K562 (cell line): ENCODE measurements around the gene AAMDC. TPM values are rescaled to one million over a fixed set of nuclear protein-coding genes. Genes with fewer than 3 reads are reported as not detected.
A peak's percentile ranks its signal among the peaks of the same experiment; 100 is the strongest.

ENCODE experiments used
- ATAC-seq: fragments of 200-7000 bp; cut with Tn5 transposase; 3 replicates; pipeline ENCODE4 v1.9.1; 2020; ENCODE audit warnings: moderate library complexity
- BruUV-seq: library from RNA; stranded (reverse); fragments of 400-500 nt; replicated peaks from 2 replicates; lab custom pipeline; 2021; lab: Mats Ljungman, UMichigan
- CTCF ChIA-PET: fragments of 300-600 bp; formaldehyde crosslinking; extraction: SDS; loops from one replicate; lab custom pipeline; 2021; ENCODE audit warnings: low intra/inter-chr PET ratio; lab: Yijun Ruan, JAX
- POLR2A ChIA-PET: fragments of 300-600, 350-650 bp; sonication (Branson Sonifier 250); formaldehyde crosslinking; extraction: SDS; loops from one replicate; lab custom pipeline; 2021; ENCODE audit warnings: antibody characterized with exemption, inconsistent platforms; lab: Yijun Ruan, JAX
- DNase-seq, 4 experiments: peaks; one replicate each; pipeline versions ENCODE4 v3.0.0 to v3.0.0-alpha.2; 2011 to 2018; ENCODE audit warnings: low spot score in 3 of 4, mixed read lengths in 3 of 4; ENCODE audit errors: extremely low read depth in 1 of 4
- FAIRE-seq: peaks from 2 replicates; lab custom pipeline; 2011; peaks lifted over from hg19 to GRCh38; lab: Jason Lieb, UNC
- H2AFZ ChIP-seq: 2 replicates; pipeline ENCODE4 v1.6.0; 2011; ENCODE audit warnings: low read depth, low read length, control low read depth, inconsistent platforms
- H3K27ac ChIP-seq: fragments of 200-600 bp; 3 replicates; pipeline ENCODE4 v1.8.0; 2011; ENCODE audit warnings: low read depth, mild to moderate bottlenecking, control low read depth, inconsistent platforms, low read length, moderate library complexity, mixed read lengths; ENCODE audit errors: extremely low read depth
- H3K27me3 ChIP-seq, 2 experiments: fragments of 300-600 bp in 1 of 2; 2 replicates in 1 of 2; 3 replicates in 1 of 2; pipeline versions ENCODE4 v1.6.0 to v1.8.0; 2011; ENCODE audit warnings: inconsistent platforms in 2 of 2, low read length in 2 of 2, mild to moderate bottlenecking in 1 of 2, mixed read lengths in 1 of 2, moderate library complexity in 1 of 2; ENCODE audit not compliant: control insufficient read depth in 2 of 2, insufficient read depth in 2 of 2
- H3K36me3 ChIP-seq: fragments of 300-600 bp; 3 replicates; pipeline ENCODE4 v1.8.0; 2011; ENCODE audit warnings: mild to moderate bottlenecking, low read length, inconsistent platforms; ENCODE audit not compliant: control insufficient read depth, insufficient read depth
- H3K4me1 ChIP-seq, 2 experiments: fragments of 200-600 bp in 1 of 2; replicated peaks in 1 of 2; 2 replicates in 1 of 2; 3 replicates in 1 of 2; pipeline versions ENCODE4 v1.5.1 to v1.8.0; 2011; ENCODE audit warnings: inconsistent platforms in 2 of 2, low read length in 2 of 2, mild to moderate bottlenecking in 1 of 2, mixed read lengths in 1 of 2, moderate library complexity in 1 of 2; ENCODE audit not compliant: control insufficient read depth in 2 of 2, insufficient read depth in 2 of 2
- H3K4me2 ChIP-seq: 2 replicates; pipeline ENCODE4 v1.6.1; 2011; ENCODE audit warnings: low read length, control low read depth, inconsistent platforms, mixed read lengths; ENCODE audit not compliant: insufficient read depth
- H3K4me3 ChIP-seq: fragments of 200-600 bp; sonication (generic), shearing (Covaris generic); 2 replicates; pipeline ENCODE4 v1.5.1; 2016; ENCODE audit warnings: control low read depth, inconsistent platforms
- H3K79me2 ChIP-seq: fragments of 200-600 bp; 3 replicates; pipeline ENCODE4 v1.8.0; 2011; ENCODE audit warnings: low read length, inconsistent platforms; ENCODE audit not compliant: control insufficient read depth, insufficient read depth
- H3K9ac ChIP-seq, 2 experiments: 2 replicates each; pipeline versions ENCODE4 v1.6.0 to v1.6.1; 2011; ENCODE audit warnings: low read depth in 2 of 2, low read length in 2 of 2, control low read depth in 1 of 2, inconsistent platforms in 1 of 2, mild to moderate bottlenecking in 1 of 2, mixed read lengths in 1 of 2; ENCODE audit not compliant: insufficient read depth in 1 of 2
- H3K9me1 ChIP-seq: one replicate; pipeline ENCODE4 v1.6.0; 2011; ENCODE audit warnings: inconsistent platforms, mild to moderate bottlenecking, low read length, moderate library complexity; ENCODE audit not compliant: control insufficient read depth, insufficient read depth
- H3K9me3 ChIP-seq: replicated peaks from 2 replicates; pipeline ENCODE4 v1.5.1; 2011; ENCODE audit warnings: low read depth, low read length, inconsistent platforms; ENCODE audit not compliant: control insufficient read depth, insufficient read depth
- H4K20me1 ChIP-seq: replicated peaks from 2 replicates; pipeline ENCODE4 v1.6.1; 2011; ENCODE audit warnings: low read length, inconsistent platforms, mixed read lengths; ENCODE audit not compliant: control insufficient read depth, insufficient read depth
- ATF7 ChIP-seq: fragments of 450-650 bp; IDR thresholded peaks from 2 replicates; pipeline ENCODE4 v1.7.1; 2014; ENCODE audit warnings: mild to moderate bottlenecking, moderate library complexity
- CBX5 ChIP-seq: IDR thresholded peaks from 2 replicates; pipeline ENCODE4 v1.6.1; 2014; ENCODE audit warnings: low read depth, borderline replicate concordance
- CREB3L1 ChIP-seq: fragments of 450-650 bp; IDR thresholded peaks from 2 replicates; pipeline ENCODE4 v1.6.1; 2014; ENCODE audit warnings: low read depth, mild to moderate bottlenecking, moderate library complexity, borderline replicate concordance
- JUND ChIP-seq, 2 experiments: IDR thresholded peaks; 2 replicates in 1 of 2; 3 replicates in 1 of 2; pipeline ENCODE4 v1.6.1; 2011; ENCODE audit warnings: borderline replicate concordance in 2 of 2, low read depth in 2 of 2, low read length in 2 of 2, improper control_type of control experiment in 1 of 2, missing biosample characterization in 1 of 2, missing genetic modification characterization in 1 of 2, missing genetic modification reagents in 1 of 2
- L3MBTL2 ChIP-seq: fragments of 450-650 bp; IDR thresholded peaks from 2 replicates; pipeline ENCODE4 v1.6.1; 2016; ENCODE audit warnings: mild to moderate bottlenecking, moderate library complexity
- LEF1 ChIP-seq: fragments of 450-650 bp; IDR thresholded peaks from 2 replicates; pipeline ENCODE4 v1.6.1; 2016; ENCODE audit warnings: mild to moderate bottlenecking
- MBD2 ChIP-seq: sonication (generic); IDR thresholded peaks from 2 replicates; pipeline ENCODE4 v1.6.1; 2016; ENCODE audit warnings: low read depth, borderline replicate concordance
- MEIS2 ChIP-seq: fragments of 450-650 bp; IDR thresholded peaks from 2 replicates; pipeline ENCODE4 v1.6.1; 2014; ENCODE audit warnings: mild to moderate bottlenecking; ENCODE audit not compliant: partially characterized antibody
- PBX2 ChIP-seq, 2 experiments: IDR thresholded peaks in 1 of 2; conservative IDR thresholded peaks in 1 of 2; 2 replicates each; pipeline ENCODE4 v1.6.1; 2016; ENCODE audit warnings: low read depth in 2 of 2, mild to moderate bottlenecking in 1 of 2, missing compliant biosample characterization in 1 of 2, missing genetic modification characterization in 1 of 2, moderate library complexity in 1 of 2
- PKNOX1 ChIP-seq: fragments of 450-650 bp; IDR thresholded peaks from 2 replicates; pipeline ENCODE4 v1.6.1; 2016
- RAD51 ChIP-seq: fragments of 450-650 bp; IDR thresholded peaks from 2 replicates; pipeline ENCODE4 v1.7.1; 2016; ENCODE audit warnings: low read depth, mild to moderate bottlenecking, borderline replicate concordance
- SOX6 ChIP-seq: fragments of 450-650 bp; IDR thresholded peaks from 2 replicates; pipeline ENCODE4 v1.6.1; 2014; ENCODE audit warnings: mild to moderate bottlenecking
- USF2 ChIP-seq: sonication (generic); formaldehyde crosslinking; IDR thresholded peaks from 2 replicates; pipeline ENCODE4 v1.5.0; 2020; ENCODE audit warnings: missing genetic modification reagents
- ZNF197 ChIP-seq: fragments of 200-800 bp; sonication (Bioruptor generic); IDR thresholded peaks from 2 replicates; pipeline ENCODE4 v1.6.1; 2016; ENCODE audit warnings: low read depth, missing genetic modification characterization, missing compliant biosample characterization
- ZNF764 ChIP-seq: fragments of 250-450 bp; sonication (Bioruptor Pico); IDR thresholded peaks from 2 replicates; pipeline ENCODE4 v1.4.0; 2020; ENCODE audit warnings: low read depth, mild to moderate bottlenecking, moderate library complexity
- WGBS: fragments of 100-300 bp; shearing (Covaris generic); methylation state at CpG from one replicate; pipeline ENCODE4 v1.1.6; 2016; ENCODE audit warnings: low coverage, mixed read lengths; ENCODE audit not compliant: insufficient coverage; ENCODE audit errors: missing lambda C conversion rate; 5-methylcytosine and 5-hydroxymethylcytosine counted together
- in situ Hi-C: fragments of 300-500 bp; cut with MboI; formaldehyde crosslinking; loops from 4 replicates; pipeline ENCODE4 v1.15.0; 2018; ENCODE audit warnings: inconsistent platforms, mixed read lengths
- intact Hi-C: fragments of 100-400 bp; cut with micrococcal nuclease; formaldehyde crosslinking; loops from 2 replicates; pipeline ENCODE4 v1.14.2; 2022
- polyA plus RNA-seq, 8 experiments: library from polyadenylated mRNA; depleted of rRNA in 4 of 8; stranded (reverse) in 5 of 8; unstranded in 3 of 8; fragments of >200 nt; fragmentation: Nextera tagmentation in 2 of 8; fragmentation: Illumina TruSeq in 1 of 8; extraction: Ambion mirVana in 2 of 8; extraction: Trizol in 1 of 8; gene quantifications; 2 replicates each; pipeline versions ENCODE4 v1.2.1 to v1.2.3, GENCODE V29; 2011 to 2014; ENCODE audit warnings: inconsistent platforms in 1 of 8, missing spikeins in 1 of 8
- total RNA-seq, 7 experiments: library from RNA; depleted of rRNA in 6 of 7; stranded (reverse); fragments of >200 nt in 6 of 7; fragmentation: Illumina TruSeq in 2 of 7; extraction: Trizol in 2 of 7; gene quantifications; 2 replicates each; pipeline versions ENCODE4 v1.2.1 to v1.2.3, GENCODE V29; 2011 to 2021; ENCODE audit warnings: low replicate concordance in 1 of 7

The AAMDC gene
- total and polyA plus RNA-seq, 9 of the 15 experiments (the other 6 are each of a cell fraction or from before 2014, with no cell fraction given): 10.4 to 40.6 (median 15.6) TPM

GRCh38 chr11:77778549-77778948 is 42.4 kb upstream of the AAMDC start:
- peak overlapping the region; percentile 30; the same call in 1 of the 3 replicates for H3K27ac ChIP-seq
- no peaks in the 10 kb centered on the region for H4K20me1 ChIP-seq
- no peak overlapping the region for H3K4me3 ChIP-seq
- no peak overlapping the region for H3K9ac ChIP-seq
- DNase-seq (no peak), ATAC-seq (peak; percentile 48), FAIRE-seq (peak; percentile 67)
- peaks cover 0 to 3% of the 10 kb centered on the region in 2 experiments; a peak in 1 of 5 replicates for H3K4me1 ChIP-seq
- no TSS peak for BruUV-seq
- H3K36me3 ChIP-seq: peaks cover 4% of the 10 kb centered on the region; the same call in 2 of the 3 replicates
- no peaks in the 10 kb centered on the region for H3K9me1 ChIP-seq
- H3K79me2 ChIP-seq: peaks cover 65% of the 10 kb centered on the region
- 0% methylated on average over 1 of the region's 1 CpG for WGBS
- no peaks in the 10 kb centered on the region for H3K9me3 ChIP-seq
- no peak overlapping the region for H2AFZ ChIP-seq
- CTCF ChIA-PET: no interaction called here
- POLR2A ChIA-PET: interaction anchor here (0.6 to 1.1 kb wide), 2 partner anchors 11 to 1796 kb away, joined by 3 read pairs; no protein-coding TSS in a partner anchor
- in situ Hi-C loops (no loop called here), intact Hi-C loops (loop anchor here (2.0 kb wide), 1 partner anchor 42 kb away; the partner anchor contains the start of genes AAMDC and RSF1)
- TF ChIP-seq RAD51 (peak; percentile 52; the same call in 1 of the 2 replicates), SOX6 (0 out of 2 replicates have a peak, but pooled peaks have one; percentile 27), MBD2 (no peak), ATF7 (0 out of 2 replicates have a peak, but pooled peaks have one; percentile 44), LEF1 (no peak), ZNF197 (CRISPR knock-in tag) (no peak), PBX2 (CRISPR knock-in tag; IDR thresholded peaks at IDR 0.05; ENCODE audit: low read depth) (no peak), PBX2 (tag; conservative IDR thresholded peaks at IDR 0.05; ENCODE audit: low read depth) (0 out of 2 replicates have a peak, but pooled peaks have one; percentile 22), CREB3L1 (peak; percentile 38; the same call in 1 of the 2 replicates), L3MBTL2 (0 out of 2 replicates have a peak, but pooled peaks have one; percentile 32), JUND (IDR thresholded peaks at IDR 0.05; ENCODE audit: borderline replicate concordance, low read depth, low read length) (no peak), JUND (tag; IDR thresholded peaks at IDR 0.05; ENCODE audit: borderline replicate concordance, low read depth, low read length) (0 out of 3 replicates have a peak, but pooled peaks have one; percentile 18), MEIS2 (peak; percentile 61), CBX5 (no peak), USF2 (CRISPR knock-in tag) (0 out of 2 replicates have a peak, but pooled peaks have one; percentile 8), ZNF764 (no peak), PKNOX1 (peak; percentile 38; the same call in 1 of the 2 replicates)
- H3K27me3 ChIP-seq: no peaks in the 10 kb centered on the region
- H3K4me2 ChIP-seq: no peak overlapping the region
